ENCODE results near the gene MMP1.

GRCh38 chr11:102810950-102811660, 13.1 kb upstream of the MMP1 start:
- TF ChIP-seq CTCF (IDR thresholded peaks at IDR 0.05) (no peak), POLR2A (IDR thresholded peaks at IDR 0.05) (no peak)
